Activated T-helper 1 cell treated with Interleukin-2 at 50 U/mL for 16 hours (primary cell): Measurements from ENCODE around the gene USP7.

Experiments used
- DNase-seq: peaks from one replicate; pipeline ENCODE4 v3.0.0-alpha.2; 2020; ENCODE audit warnings: low read depth

USP7 gene

GRCh38 chr16:8899709-8900317 lies 63.9 kb downstream of the USP7 start:
- DNase-seq = no peak

GRCh38 chr16:8898660-8899318 lies 64.9 kb downstream of the USP7 start:
- DNase-seq = no peak

GRCh38 chr16:8894736-8895334 lies 68.9 kb downstream of the USP7 start:
- no peak for DNase-seq

- no peak for DNase-seq
These were observed 69.6 kb downstream of the USP7 start for GRCh38 chr16:8893976-8894690.

- DNase-seq = no peak
These were observed 70.3 kb downstream of the USP7 start for GRCh38 chr16:8893426-8893825.

GRCh38 chr16:8892101-8892575 lies 71.6 kb downstream of the USP7 start:
- no peak for DNase-seq

- no peak for DNase-seq
These were observed 73.2 kb downstream of the USP7 start for GRCh38 chr16:8890549-8890921.

- DNase-seq = no peak
These were observed 73.7 kb downstream of the USP7 start for GRCh38 chr16:8889893-8890548.

- DNase-seq = no peak
These were observed 74.5 kb downstream of the USP7 start for GRCh38 chr16:8888951-8889892.

- no peak for DNase-seq
These were observed 75.7 kb downstream of the USP7 start for GRCh38 chr16:8887952-8888560.

- no peak for DNase-seq
These were observed 76.3 kb downstream of the USP7 start for GRCh38 chr16:8887431-8887765.

GRCh38 chr16:8886593-8887430 lies 76.9 kb downstream of the USP7 start:
- no peak for DNase-seq

- no peak for DNase-seq
These were observed 77.8 kb downstream of the USP7 start for GRCh38 chr16:8885674-8886592.

GRCh38 chr16:8882725-8883377 lies 80.9 kb downstream of the USP7 start:
- no peak for DNase-seq

- no peak for DNase-seq
These were observed 81.6 kb downstream of the USP7 start, which contains the start of gene LITAFD for GRCh38 chr16:8882041-8882617. Gene LITAFD (plus strand): TSS chr16:8882351. CDS start chr16:8884356, 2,005 bp downstream.

GRCh38 chr16:8880839-8881510 lies 82.7 kb downstream of the USP7 start:
- no peak for DNase-seq

- DNase-seq = no peak
These were observed 85.2 kb downstream of the USP7 start for GRCh38 chr16:8878523-8878911.
